Right renal pelvis (tissue), 4 donors: ENCODE data around the gene LRRN2. TPM values are rescaled to one million over a fixed set of nuclear protein-coding genes. Genes with fewer than 3 reads are reported as not detected.

Experiments
- DNase-seq, 4 donors: peaks; one replicate each; pipeline ENCODE4 v3.0.0-alpha.2; 2013; ENCODE audit warnings: low read depth in 4 of 4, low spot score in 3 of 4, missing footprints in 1 of 4
- polyA plus RNA-seq, 4 donors: library from polyadenylated mRNA; unstranded; fragments of 120-200 nt; gene quantifications; one replicate each; pipeline ENCODE4 v1.2.1, GENCODE V29; 2013; ENCODE audit not compliant: insufficient read length in 4 of 4

LRRN2 gene
- polyA plus RNA-seq, 4 donors: 12.1 to 15.7 (median 13.3) TPM

DNA sequence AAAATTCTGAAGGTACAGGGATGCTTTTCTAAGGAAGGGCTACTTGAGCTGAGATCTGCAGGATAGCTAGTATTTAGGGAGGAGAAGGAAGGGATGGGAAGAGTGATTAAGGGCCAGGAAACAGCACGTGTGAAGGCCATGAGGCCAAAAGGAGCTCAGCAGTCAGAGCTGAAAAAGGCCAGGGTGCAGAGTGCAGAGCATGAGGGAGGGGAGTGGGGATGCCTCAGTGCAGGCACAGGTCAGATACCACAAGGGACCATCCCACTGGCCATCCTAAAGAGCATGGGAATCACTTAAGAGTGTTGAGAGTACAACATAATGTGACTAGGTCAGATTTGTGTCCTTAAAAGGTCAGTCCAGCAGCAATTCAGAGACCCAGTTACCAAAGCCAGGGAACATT lies 16.0 kb downstream of the LRRN2 start:
- no peak for DNase-seq

DNA sequence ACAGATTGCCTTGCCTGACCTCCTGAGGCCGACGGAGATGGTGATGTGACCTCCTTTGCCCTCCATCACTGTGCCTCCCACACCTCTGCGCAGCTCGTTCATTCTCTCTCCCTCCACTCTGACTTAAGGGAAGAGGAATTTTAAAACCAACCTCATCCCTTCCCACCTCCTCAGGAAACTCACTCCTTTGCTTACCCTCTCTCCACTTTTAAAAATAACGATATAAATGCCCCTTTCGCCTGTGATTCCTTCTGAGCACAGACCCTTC lies 21.2 kb downstream of the LRRN2 start:
- DNase-seq: no peak

- no peak for DNase-seq
Observed at GRCh38 chr1:204663644-204664383, 21.7 kb downstream of the LRRN2 start.

GRCh38 chr1:204662530-204662929 lies 23.0 kb downstream of the LRRN2 start:
- DNase-seq: no peak

GRCh38 chr1:204660509-204660908 lies 25.0 kb downstream of the LRRN2 start:
- no peak for DNase-seq

GRCh38 chr1:204659056-204659455 lies 26.5 kb downstream of the LRRN2 start:
- no peak for DNase-seq

DNA sequence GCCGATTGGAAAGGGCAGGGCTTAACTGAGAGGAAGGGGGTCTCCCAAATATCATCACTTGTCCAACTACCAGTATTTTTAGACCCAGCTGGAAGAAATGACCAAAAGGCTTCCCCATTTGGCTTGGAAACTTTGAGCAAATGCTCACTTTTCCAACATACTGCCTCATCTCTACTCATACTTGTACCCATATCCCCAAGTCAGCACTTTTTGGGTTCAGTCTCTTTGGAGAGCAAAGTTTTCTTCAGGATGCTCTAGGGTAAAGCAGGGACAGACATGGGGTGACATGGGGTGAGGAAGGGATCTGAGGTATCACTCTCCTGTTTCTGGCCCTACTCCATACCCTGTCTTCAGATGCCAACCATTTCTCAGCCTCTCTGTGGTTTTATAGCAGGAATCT lies 27.2 kb downstream of the LRRN2 start:
- no peak for DNase-seq

GRCh38 chr1:204653590-204654340 lies 31.8 kb downstream of the LRRN2 start:
- no peak for DNase-seq

- no peak for DNase-seq
Observed at GRCh38 chr1:204652497-204652896, 33.0 kb downstream of the LRRN2 start.

DNA sequence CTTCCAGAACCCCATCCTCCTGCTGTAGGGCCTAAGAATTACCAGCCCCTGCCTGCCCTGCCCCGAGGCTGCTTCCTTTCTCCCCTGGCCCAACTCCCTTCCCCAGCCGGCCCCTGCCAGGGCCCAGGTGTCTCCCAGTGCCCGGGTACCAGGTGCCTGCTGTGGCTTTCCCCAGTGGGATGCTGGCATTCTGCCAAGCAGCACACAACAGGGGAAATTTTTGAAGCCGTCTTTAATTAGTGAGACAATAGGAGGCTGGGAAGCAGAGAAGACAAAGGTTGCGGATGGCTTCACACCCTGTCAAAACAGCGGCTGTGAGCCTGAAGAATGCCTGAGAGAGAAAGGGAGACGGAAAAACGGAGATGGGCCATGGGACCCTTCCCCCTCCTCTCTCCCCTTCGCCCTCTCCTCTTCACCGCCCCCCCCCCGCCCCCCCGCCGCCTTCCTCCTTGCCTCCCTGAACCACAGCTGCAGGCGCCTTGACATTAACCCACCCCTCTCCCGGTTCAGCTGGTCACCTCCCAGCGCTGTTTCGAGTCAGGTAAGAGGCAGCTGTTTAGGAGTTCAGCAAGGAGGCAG lies 33.6 kb downstream of the LRRN2 start:
- DNase-seq: no peak

DNA sequence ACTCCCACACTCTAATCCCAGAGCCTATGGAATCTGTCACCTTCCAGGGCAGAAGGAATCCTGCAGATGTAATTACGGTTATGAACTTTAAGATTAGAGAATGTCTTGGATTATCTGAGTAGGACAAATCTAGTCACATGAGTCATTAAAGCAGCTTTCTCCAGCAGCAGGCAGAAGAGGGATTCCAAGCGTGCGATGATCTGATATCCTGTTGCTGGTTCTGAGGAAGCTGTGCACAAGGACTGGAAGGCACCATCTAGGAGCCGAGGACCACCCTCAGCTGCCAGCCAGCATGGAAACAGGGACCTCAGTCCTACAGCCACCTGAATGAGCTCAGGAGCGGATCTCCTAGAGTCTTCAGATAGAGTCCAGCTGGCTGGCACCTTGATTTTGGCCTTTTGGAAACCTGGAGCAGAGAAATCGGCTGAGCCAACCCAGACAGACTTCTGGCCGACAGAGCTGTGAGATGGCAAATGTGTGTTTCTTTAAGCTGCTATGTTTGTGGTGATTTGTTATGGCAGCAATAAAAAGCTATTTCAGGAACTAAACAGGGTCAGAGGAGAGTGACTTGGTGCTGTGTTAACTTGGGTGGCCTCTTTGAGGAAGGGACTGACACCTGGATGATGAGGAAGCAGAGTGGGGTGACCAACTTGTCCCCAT lies 34.5 kb downstream of the LRRN2 start:
- DNase-seq: no peak

- DNase-seq: no peak
Observed at GRCh38 chr1:204649721-204650521, 35.6 kb downstream of the LRRN2 start.

DNA sequence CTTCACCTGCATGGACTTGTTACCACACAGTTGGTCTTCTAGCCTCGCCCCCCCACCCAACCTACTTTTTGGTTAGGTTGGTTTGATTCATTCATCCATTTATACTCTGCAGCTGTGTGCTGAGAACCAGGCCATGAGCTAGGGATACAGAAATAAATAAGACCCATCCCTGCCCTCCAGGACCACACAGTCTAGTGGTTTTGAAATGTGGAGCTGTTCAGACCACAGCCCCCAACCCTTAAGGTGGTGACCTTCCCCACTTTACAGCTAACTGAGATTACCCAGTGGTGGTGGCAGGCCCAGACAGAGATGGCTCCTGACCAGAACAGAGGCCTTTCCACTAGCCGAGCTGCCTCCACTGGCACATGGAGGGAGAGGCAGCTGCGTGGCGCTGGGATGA lies 37.0 kb downstream of the LRRN2 start:
- DNase-seq: no peak

- no peak for DNase-seq
Observed at GRCh38 chr1:204647805-204648153, 37.8 kb downstream of the LRRN2 start.

- DNase-seq: no peak
Observed at GRCh38 chr1:204647114-204647804, 38.3 kb downstream of the LRRN2 start.

DNA sequence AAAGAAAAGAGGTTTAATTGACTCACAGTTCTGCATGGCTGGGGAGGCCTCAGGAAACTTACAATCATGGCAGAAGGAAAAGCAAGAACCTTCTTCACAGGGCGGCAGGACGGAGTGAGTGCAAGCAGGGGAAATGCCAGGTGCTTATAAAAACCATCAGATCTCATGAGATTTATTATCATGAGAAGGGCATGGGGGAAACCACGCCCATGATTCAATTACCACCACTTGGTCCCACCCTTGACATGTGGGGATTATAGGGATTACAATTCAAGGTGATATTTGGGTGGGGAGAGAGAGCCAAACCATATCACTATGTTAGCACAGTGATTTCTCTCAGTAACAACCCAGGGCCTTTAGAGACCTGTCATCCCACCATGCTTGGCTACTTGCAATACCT lies 39.9 kb downstream of the LRRN2 start:
- DNase-seq: no peak

DNA sequence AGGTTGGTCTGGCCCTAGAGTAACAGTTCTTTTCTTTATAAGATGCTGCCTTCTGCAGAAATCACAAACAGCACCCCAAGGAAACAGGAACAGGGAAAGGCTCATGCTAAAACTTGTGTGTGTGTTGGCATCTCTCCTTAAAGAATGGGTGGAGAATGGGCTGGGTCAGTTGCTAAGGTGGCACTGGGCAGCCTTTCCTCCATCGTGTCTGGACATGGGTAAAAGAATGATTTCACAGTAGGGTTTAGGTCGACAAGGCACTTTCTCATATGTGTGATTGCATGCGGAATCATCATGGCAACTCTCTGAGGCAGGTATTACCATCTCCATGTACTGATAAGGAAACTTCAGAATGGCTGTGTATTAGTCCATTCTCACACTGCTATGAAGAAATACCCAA lies 40.3 kb downstream of the LRRN2 start:
- no peak for DNase-seq

DNA sequence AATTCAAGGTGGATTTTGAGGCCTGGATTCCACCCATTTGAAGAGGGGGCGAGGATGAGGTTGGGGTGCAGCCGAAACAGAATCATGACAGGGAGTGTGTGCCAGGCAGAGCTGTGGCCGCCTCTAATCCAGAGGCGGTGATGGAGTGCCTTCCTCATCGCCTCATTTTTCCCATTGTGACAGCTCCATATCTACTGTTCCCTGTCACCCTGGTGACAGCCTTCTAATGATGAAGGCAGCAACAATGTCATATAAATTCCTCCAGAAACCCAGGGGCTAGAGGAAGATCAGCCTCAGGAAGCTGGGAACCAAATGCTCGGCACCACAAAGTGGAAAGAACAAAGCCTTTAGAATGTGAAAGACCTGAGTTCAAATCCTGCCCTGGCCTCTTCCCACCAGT lies 42.0 kb downstream of the LRRN2 start:
- DNase-seq: no peak

DNA sequence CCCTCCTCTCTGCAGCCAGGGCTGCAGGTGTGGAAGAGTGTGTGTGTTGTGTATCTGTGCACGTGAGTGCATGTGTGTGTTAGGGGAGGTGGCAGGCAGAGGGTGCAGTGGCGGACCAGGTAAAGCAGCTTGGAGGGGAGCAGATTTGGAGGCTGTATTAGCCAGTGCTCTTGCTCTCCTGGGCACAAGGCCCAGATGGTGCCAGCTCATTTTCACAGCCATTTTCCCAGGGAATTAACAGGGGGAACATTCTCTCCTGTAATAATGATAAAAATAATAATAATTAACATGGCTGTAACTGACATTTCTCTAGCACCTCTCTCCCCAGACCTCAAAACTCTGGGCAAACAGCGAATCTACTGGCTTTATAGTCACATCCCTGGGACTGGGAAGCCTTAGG lies 43.6 kb downstream of the LRRN2 start:
- no peak for DNase-seq

GRCh38 chr1:204641455-204641854 lies 44.1 kb downstream of the LRRN2 start:
- no peak for DNase-seq
